Breast epithelium (tissue), 3 donors: Measurements from ENCODE around the gene BSN.

Source experiments
- CTCF ChIP-seq, 3 donors: fragments of 450-650 bp; IDR thresholded peaks; one replicate each; pipeline ENCODE4 v1.5.1; 2016 to 2017; ENCODE audit warnings: antibody characterized with exemption in 3 of 3, mild to moderate bottlenecking in 3 of 3, moderate library complexity in 3 of 3
- POLR2A ChIP-seq: fragments of 450-650 bp; IDR thresholded peaks from one replicate; pipeline ENCODE4 v1.6.1; 2016; ENCODE audit warnings: antibody characterized with exemption, mild to moderate bottlenecking, moderate library complexity

GRCh38 chr3:49629866-49630265 is 75.6 kb downstream of the BSN start:
- TF ChIP-seq CTCF (IDR thresholded peaks at IDR 0.05), result no peak
- TF ChIP-seq POLR2A, result no peak
